Measurements from ENCODE around the gene MORN1.

The MORN1 gene

DNA sequence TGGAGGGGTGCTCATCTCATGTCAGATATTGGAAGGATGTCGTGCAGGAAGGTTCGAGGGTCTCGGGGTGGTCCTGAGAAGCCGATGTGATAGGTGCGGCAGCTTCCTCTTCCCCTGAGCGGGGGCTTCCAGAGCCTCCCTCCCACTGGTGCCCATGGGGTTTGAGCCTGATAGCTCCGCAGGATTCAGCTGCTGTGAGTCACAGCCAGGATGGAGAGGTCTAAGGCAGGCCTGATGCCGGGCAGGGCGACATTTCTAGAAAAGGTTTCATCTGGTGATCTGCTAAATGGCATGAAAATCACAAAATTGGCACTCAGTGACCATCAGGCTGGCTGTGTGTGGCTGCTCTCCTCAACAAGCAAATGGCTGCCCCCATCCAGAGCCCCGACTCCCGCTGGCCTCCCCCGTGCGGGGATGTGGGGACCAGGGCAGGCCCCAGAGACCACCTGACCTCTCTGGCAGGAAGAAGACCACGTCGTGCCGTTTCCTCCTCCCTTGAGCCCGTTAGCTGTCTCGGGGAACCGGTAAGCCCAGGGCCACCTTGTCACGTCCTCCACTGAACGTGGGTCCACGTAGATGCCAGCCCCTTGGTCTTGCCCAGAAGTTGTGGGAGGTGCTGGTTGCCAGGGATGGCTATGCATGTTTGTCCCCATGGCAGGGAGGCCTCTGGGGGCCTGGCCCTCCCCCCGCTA lies 97.2 kb downstream of the MORN1 start:
- no peak overlapping the region for H3K4me3 ChIP-seq (ENCODE audit: low read length)
- TF ChIP-seq ZNF274 (IDR thresholded peaks at IDR 0.05; ENCODE audit: low read depth, low read length) = no peak

DNA sequence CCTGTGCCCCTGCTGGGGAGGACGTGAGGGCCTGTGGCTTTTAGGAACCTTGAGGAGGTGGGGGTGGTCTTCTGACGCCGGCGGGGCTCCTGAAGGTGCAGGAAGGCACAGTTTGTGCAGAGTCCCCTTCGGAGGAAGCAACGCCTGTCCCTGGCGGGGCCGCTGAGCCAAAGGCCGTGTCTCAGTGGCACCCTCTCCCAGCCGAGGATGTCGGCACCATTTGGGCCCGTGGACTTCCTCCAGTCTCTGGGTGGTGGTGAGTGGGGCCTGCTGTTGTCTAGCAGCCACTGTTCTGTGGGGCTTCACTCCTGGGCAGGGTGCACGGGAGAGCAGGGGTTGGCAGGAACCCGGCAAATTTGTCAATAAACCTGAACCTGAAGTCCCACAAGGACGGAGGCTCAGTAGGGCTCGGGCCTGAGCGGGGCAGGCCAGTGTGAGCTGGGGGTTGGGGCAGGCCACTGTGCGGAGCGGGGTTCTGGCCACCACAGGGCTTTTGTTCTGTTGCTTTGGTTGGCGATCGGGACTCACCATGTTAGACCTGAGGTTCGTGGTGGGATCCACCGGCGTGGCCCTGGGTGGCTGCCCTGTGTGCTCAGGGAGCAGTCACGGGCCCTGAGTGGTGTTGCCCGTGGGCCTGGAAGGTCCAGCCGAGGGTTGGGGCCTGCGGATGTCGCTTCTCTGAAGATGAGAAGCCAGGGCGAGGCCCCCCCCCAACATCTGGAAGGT lies 98.5 kb downstream of the MORN1 start:
- H3K4me3 ChIP-seq (ENCODE audit: low read length) = no peak overlapping the region

DNA sequence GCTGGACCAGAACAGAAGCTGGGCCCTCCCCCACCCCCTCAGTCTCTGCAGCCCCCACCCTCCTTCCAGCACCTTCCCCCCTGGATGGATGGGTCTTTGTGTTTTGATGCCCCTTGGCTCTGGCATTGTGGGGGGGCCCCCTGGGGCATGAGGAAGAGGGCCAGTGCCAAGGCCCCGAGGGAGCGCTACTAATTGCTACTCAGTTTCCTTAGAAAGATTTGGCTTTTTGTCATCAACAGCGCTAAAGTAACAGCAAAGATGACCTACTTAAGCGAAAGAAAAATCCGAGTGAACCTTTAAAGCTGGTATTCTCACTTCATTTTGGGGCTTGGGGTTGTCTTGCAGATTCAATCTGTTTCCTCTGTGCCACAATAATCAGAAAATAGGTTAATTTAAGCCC lies 99.8 kb downstream of the MORN1 start:
- no peak for TF ChIP-seq ZNF274 (IDR thresholded peaks at IDR 0.05; ENCODE audit: low read depth, low read length)
- no peak overlapping the region for H3K4me3 ChIP-seq (ENCODE audit: low read length)

More for the DNA sequence above, 98.5 kb downstream of the MORN1 start:
- TF ChIP-seq ZNF274 (IDR thresholded peaks at IDR 0.05; ENCODE audit: low read depth, low read length) = no peak

DNA sequence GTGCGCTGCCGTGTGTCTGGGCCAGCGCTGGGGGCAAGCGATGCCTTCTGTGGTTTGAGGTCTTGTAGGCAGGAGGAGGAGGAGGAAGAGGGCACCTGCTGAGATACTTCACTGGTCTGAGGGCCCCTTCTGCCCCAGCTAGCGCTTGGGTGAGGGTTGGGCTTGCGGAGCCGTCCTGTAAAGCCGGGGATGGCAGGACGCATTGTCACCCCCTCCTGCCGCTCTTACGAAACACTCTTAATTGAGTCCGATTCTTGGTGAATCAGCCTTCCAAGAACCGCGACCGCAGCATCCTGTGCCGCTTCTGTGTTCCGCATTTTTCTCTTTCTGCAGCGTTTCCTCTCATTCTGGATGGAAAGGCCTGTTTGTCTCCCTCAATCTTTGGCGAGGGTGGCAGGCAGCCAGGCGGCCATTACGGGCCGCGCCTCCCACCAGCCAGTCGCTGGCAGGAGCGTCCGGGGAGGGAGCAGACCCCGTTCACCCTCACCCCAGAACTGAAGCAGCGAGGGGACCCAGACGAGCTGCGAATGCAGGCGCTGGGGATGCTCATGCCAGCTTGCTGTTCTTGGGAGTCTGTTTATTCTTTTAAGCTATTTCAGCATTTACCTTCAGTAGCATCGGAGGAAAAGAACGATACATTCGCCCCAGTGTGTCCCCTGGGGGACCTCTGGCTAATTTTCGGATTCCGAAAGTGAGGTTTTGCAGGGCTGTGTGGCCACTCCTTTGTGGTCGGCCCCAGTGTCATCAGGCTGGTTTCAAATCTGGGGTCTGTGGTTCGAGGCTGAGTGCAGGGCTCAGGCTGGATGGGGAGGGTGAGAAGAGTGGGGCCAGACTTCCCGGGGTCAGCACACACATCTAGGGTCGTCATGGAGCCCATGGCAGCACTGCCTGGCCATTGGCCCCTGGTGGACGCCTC lies 100.5 kb downstream of the MORN1 start:
- TF ChIP-seq ZNF274 (IDR thresholded peaks at IDR 0.05; ENCODE audit: low read depth, low read length) = no peak
- peak overlapping the region; percentile 27; the same call in 1 of the 2 replicates for H3K4me3 ChIP-seq (ENCODE audit: low read length)

DNA sequence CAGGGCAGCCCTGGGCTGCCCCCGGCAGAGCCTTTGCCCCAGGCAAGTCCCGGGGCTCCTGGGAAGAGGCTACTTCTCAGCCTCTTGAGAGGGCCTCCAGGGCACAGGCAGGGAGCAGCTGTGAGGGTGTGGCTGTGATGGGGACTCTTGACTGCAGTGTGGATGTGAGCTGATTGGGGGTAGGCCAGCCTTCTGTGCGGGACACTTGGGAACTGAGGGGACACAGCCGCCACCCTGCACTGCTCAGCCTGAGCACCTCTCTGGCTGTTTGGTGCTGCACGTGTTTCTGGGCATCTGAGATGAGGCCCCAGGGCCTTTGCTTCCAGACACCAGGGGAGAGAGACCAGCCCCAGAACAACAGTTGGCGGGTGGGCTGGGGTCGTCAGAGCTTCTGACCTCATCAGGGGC lies 101.2 kb downstream of the MORN1 start:
- peak overlapping the region; percentile 27; the same call in 1 of the 2 replicates for H3K4me3 ChIP-seq (ENCODE audit: low read length)
- TF ChIP-seq ZNF274 (IDR thresholded peaks at IDR 0.05; ENCODE audit: low read depth, low read length) = no peak

DNA sequence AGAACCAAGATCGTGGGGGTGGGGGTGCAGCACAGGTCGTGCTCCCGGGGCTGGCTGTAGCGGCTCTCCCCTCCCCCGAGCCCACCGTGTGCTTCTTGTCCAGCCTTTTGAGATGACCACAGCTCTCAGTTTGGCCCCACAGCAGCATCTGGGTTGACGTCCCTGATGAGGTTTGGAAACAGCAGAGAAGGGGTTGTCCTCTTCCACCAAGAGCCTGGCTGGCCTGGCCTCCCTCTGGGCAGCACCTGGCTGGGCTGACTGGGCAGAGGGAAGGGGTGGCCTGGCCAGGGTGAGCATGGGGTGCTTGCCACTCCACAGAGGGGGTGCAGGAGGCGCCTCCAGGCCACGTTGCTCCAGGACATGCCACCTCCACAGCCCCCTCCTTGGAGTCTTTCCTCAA lies 101.7 kb downstream of the MORN1 start:
- no peak overlapping the region; the same call in 1 of the 2 replicates for H3K4me3 ChIP-seq (ENCODE audit: low read length)
- no peak for TF ChIP-seq ZNF274 (IDR thresholded peaks at IDR 0.05; ENCODE audit: low read depth, low read length)

DNA sequence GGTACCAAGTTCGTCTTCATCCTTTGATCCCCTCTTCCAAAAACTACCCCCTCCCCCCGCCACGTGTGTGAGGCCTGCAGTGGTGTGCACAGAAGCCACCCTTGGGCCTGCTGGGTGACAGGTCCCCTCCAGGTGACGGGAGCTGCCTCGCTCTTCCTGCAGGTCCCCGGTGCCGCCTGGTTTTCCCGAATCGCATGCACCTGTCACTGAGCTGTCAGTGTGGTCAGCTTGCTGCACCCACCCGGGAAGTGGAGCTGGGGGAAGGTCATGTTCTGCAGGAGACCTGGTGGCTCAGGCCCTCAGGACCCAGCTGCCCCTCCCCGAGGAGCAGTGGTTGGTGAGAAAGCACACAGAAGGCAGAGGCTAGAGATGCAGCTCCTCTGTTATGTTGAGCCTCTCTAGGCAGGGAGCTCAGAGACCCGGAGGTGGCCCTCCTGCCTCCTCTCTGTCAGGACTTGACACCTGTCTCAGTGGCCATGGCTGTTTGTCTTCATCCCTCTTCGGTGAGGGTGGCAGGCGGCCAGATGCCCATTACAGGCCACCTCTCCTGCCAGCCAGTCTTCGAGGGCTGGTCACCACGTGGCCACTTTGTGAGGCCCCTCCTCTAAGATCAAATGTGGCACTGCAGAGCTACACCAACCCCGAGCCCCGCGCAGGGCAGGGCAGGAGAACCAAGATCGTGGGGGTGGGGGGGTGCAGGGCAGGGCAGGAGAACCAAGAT lies 102.4 kb downstream of the MORN1 start:
- TF ChIP-seq ZNF274 (IDR thresholded peaks at IDR 0.05; ENCODE audit: low read depth, low read length) = no peak
- no peak overlapping the region for H3K4me3 ChIP-seq (ENCODE audit: low read length)

DNA sequence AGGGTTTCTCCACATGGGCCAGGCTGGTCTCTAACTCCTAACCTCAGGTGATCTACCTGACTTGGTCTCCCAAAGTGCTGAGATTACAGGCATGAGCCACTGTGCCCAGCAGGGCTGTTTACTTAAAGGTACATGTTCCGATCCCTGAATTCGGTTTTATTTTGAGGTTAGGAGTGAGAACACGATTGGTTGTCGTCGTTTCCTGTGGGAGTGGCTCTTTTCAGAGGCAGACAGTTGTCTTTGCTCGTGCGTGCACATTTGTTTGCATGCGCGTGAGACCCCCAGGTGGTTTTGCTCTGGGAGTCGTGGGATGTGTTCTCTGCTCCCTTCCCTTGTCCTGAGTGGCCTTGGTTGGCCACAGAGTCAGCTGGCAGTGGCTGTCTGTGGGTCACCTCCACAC lies 103.0 kb downstream of the MORN1 start:
- TF ChIP-seq ZNF274 (IDR thresholded peaks at IDR 0.05; ENCODE audit: low read depth, low read length) = no peak
- H3K4me3 ChIP-seq (ENCODE audit: low read length) = no peak overlapping the region

DNA sequence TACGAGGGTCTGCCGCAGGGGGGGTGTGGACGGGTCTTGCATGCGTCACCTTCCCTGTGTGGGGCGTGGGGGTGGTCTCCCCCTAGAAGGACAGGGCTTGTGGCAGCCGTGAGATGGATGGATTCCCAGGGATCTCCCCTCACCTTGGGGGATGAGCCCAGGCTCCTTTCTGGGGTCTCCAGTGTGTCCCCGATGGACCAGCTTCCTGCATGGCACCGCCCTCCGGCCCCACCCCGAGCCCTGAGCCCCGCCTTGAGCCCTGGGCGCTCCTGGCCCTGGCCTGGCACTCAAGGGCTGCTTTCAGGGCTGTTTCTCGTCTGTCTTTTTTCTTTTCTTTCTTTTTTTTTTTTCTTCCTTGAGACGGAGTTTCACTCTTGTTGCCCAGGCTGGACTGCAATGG lies 103.7 kb downstream of the MORN1 start:
- no peak for TF ChIP-seq ZNF274 (IDR thresholded peaks at IDR 0.05; ENCODE audit: low read depth, low read length)
- H3K4me3 ChIP-seq (ENCODE audit: low read length) = no peak overlapping the region

DNA sequence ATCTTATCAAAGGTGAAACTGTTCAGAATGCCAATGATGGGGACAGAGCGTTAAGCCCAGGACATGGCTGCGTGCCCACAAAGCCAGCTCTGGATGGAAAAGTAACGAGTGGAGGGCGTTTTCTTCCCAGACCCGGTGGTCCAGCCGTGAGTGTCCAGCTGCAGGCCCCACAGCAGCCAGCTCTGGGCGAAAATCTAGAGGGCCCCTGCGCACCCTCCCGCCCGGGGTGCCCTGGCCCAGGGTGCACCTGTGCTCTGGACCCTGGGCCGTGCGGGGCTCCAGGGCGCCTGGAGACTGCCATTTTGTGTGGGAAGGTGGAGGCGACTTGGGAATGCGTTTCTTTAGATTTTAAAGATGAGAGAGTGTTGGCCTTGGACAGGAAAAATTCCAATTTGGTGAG lies 104.4 kb downstream of the MORN1 start:
- TF ChIP-seq ZNF274 (IDR thresholded peaks at IDR 0.05; ENCODE audit: low read depth, low read length) = no peak
- H3K4me3 ChIP-seq (ENCODE audit: low read length) = no peak overlapping the region

DNA sequence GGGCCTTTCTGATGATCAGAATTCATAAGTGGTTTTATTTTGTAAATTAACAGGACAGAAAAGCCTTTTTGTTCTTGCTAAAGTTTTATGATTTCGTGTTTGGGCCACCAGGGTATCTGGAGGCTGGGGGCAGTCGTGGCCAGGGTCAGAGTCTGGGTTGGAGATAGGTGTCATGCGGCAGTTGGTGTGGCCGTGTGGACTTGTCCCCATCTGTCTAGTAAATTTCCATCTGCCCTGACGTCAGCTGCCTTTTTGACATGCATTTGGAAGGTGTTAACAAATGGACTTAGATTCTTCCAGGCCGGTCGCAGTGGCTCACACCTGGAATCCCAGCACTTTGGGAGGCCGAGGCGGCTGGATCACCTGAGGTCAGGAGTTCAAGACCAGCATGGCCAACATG lies 106.4 kb downstream of the MORN1 start:
- H3K4me3 ChIP-seq (ENCODE audit: low read length) = no peak overlapping the region
- TF ChIP-seq ZNF274 (IDR thresholded peaks at IDR 0.05; ENCODE audit: low read depth, low read length) = no peak

DNA sequence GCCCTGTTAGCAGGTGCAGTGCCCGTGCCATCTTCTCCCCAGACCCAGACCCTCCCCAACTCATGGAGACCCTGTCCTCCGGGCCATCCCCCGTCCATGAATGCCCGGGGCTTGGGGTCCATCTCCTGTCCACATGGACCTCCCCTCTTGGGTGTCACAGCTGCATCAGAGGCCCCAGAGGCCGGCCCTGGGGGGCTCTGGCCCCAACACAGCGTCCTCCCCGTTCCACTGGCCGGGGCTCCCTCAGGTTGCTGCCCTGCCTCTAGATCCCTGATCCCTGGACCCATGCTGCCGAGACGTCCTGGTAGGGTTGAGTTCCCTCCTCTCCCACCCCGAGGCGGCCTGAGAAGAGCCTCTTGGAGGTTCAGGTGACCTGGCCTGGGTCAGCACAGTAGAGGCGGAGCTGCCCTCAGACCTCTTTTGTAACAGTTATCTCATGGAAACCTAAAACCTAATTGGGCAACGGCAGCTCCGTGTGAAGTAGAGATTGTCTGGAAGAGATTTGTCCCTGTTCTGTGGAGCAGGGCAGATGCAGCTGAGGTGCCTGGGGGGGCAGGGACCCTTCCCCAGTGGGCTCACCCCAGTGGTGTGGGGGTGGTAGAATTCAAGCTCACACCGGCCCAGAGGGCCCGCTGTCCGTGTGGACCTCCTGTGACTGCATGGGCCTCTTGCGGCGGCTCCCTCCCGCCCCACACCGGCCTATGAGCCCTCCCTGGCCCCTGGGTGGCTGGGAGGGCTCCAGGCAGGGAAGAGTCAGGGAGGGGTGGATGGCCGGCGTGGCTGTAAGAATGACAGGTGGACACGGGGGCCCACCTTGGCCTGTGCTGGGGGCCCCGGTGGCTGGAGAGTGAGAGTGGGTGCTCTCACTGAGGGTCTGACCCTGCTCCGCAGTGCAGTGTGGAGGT lies 107.1 kb downstream of the MORN1 start:
- no peak overlapping the region for H3K4me3 ChIP-seq (ENCODE audit: low read length)
- TF ChIP-seq ZNF274 (IDR thresholded peaks at IDR 0.05; ENCODE audit: low read depth, low read length) = no peak
